Smooth muscle cell (in vitro differentiated cells): ENCODE data around the gene SIRT7. TPM values are rescaled to one million over a fixed set of nuclear protein-coding genes. Genes with fewer than 3 reads are reported as not detected.

ENCODE experiments used
- DNase-seq: peaks from one replicate; lab custom pipeline; 2025; ENCODE audit not compliant: unreplicated experiment; lab: John Stamatoyannopoulos, UW
- H2AFZ ChIP-seq: fragments of 200-600 bp; sonication (generic); 2 replicates; pipeline ENCODE4 v1.6.0; 2016; ENCODE audit warnings: antibody characterized with exemption, low read depth, mild to moderate bottlenecking
- H3F3A ChIP-seq: fragments of 200-600 bp; sonication (generic); 2 replicates; pipeline ENCODE4 v1.6.0; 2017; ENCODE audit warnings: antibody characterized with exemption, low read depth
- H3K27ac ChIP-seq: fragments of 200-600 bp; sonication (generic); 2 replicates; pipeline ENCODE4 v1.5.1; 2016; ENCODE audit warnings: low read depth, mild to moderate bottlenecking
- H3K27me3 ChIP-seq: fragments of 200-600 bp; sonication (generic); 2 replicates; pipeline ENCODE4 v1.6.1; 2016; ENCODE audit warnings: low read depth, mild to moderate bottlenecking
- H3K36me3 ChIP-seq: fragments of 200-600 bp; sonication (generic); 2 replicates; pipeline ENCODE4 v1.5.1; 2016; ENCODE audit warnings: low read depth
- H3K4me1 ChIP-seq: fragments of 200-600 bp; sonication (generic); 2 replicates; pipeline ENCODE4 v1.5.1; 2016; ENCODE audit warnings: low read depth
- H3K4me2 ChIP-seq: fragments of 200-600 bp; sonication (generic); 2 replicates; pipeline ENCODE4 v1.6.0; 2016; ENCODE audit warnings: mild to moderate bottlenecking
- H3K4me3 ChIP-seq: fragments of 200-600 bp; sonication (generic); 2 replicates; pipeline ENCODE4 v1.5.1; 2016; ENCODE audit warnings: mild to moderate bottlenecking
- H3K79me2 ChIP-seq: fragments of 200-600 bp; sonication (generic); 2 replicates; pipeline ENCODE4 v1.6.0; 2016; ENCODE audit warnings: low read depth, mild to moderate bottlenecking
- H3K9ac ChIP-seq: fragments of 200-600 bp; sonication (generic); 2 replicates; pipeline ENCODE4 v1.6.0; 2016; ENCODE audit warnings: low read depth
- H3K9me3 ChIP-seq: fragments of 200-600 bp; sonication (generic); replicated peaks from 2 replicates; pipeline ENCODE4 v1.5.1; 2016; ENCODE audit warnings: low read depth
- H4K20me1 ChIP-seq: fragments of 200-600 bp; sonication (generic); 2 replicates; pipeline ENCODE4 v1.6.0; 2016; ENCODE audit warnings: low read depth
- whole genome bisulfite sequencing: methylation state at CpG from one replicate; pipeline ENCODE4 v1.1.7; 2016; ENCODE audit warnings: low lambda C conversion rate; 5-methylcytosine and 5-hydroxymethylcytosine counted together
- polyA plus RNA-seq: library from polyadenylated mRNA; unstranded; fragments of >200 nt; fragmentation: Nextera tagmentation; extraction: Ambion mirVana; gene quantifications from 2 replicates; pipeline ENCODE4 v1.2.1, GENCODE V29; 2016
- total RNA-seq: library from RNA; depleted of rRNA; stranded (reverse); fragments of >200 nt; gene quantifications from 2 replicates; pipeline ENCODE4 v1.2.3, GENCODE V29; 2014
- TF ChIP-seq, protein P1 (sequence below): fragments of 200-600 bp; sonication (generic); IDR thresholded peaks from 2 replicates; pipeline ENCODE4 v1.5.1; 2017; ENCODE audit warnings: borderline replicate concordance, mild to moderate bottlenecking, antibody characterized with exemption; ENCODE audit not compliant: insufficient read depth, poor library complexity, severe bottlenecking

SIRT7 gene
- total and polyA plus RNA-seq, 2 experiments from 2014 or later, result 10.1 to 19.9 TPM

DNA sequence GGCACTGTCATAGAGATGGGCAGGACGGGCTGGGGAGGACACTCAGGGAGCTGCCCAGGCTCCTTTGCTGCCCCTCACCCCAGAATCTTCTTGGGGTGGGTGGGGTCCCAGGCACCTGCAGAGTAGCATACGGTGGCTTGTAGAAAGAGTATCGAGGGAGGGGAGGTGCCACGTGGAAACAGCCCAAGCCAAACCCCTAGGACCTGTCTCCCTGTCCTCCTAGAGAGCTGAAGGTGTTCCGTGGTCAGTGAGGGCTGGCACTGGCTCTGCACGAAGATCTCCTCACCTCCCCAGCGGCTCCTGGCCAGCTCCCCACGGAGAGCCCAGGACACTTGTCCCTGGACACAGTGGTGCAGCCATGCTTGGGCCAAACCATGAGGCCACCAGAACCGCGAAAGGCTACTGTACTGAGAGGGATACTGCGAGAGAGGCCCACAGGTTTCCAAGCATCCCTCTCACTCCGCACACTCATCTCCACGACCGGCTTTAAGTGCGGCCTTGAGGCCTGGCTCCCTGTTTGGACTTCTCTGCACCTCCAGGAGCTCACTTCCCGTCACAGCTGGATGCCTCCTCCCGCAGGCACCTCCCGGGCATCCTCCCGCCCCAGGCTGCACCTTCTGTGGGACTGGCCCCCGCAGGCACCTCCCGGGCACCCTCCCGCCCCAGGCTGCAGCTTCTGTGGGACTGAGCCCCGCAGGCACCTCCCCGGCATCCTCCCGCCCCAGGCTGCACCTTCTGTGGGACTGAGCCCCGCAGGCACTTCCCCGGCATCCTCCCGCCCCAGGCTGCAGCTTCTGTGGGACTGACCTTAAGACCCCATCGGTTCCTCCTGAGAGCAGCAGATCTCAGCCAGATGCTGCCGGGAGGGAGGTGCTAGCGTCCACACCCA is 11.5 kb upstream of the SIRT7 start:
- H3K9ac ChIP-seq, result no peak overlapping the region
- no peaks in the 10 kb centered on the region for H3K9me3 ChIP-seq
- peaks cover 26% of the 10 kb centered on the region for H3K79me2 ChIP-seq
- H2AFZ ChIP-seq, result no peak overlapping the region
- no peak for DNase-seq
- no peaks in the 10 kb centered on the region for H3K27me3 ChIP-seq
- H3F3A ChIP-seq, result peaks cover 18% of the 10 kb centered on the region
- 92% methylated on average over 23 of the region's 31 CpGs for WGBS
- TF ChIP-seq, protein P1, sequence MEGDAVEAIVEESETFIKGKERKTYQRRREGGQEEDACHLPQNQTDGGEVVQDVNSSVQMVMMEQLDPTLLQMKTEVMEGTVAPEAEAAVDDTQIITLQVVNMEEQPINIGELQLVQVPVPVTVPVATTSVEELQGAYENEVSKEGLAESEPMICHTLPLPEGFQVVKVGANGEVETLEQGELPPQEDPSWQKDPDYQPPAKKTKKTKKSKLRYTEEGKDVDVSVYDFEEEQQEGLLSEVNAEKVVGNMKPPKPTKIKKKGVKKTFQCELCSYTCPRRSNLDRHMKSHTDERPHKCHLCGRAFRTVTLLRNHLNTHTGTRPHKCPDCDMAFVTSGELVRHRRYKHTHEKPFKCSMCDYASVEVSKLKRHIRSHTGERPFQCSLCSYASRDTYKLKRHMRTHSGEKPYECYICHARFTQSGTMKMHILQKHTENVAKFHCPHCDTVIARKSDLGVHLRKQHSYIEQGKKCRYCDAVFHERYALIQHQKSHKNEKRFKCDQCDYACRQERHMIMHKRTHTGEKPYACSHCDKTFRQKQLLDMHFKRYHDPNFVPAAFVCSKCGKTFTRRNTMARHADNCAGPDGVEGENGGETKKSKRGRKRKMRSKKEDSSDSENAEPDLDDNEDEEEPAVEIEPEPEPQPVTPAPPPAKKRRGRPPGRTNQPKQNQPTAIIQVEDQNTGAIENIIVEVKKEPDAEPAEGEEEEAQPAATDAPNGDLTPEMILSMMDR, result no peak
- H3K4me2 ChIP-seq, result peak overlapping the region; percentile 96
- H3K4me3 ChIP-seq, result peak overlapping the region; percentile 63
- no peak overlapping the region for H3K27ac ChIP-seq
- H4K20me1 ChIP-seq, result peaks cover 45% of the 10 kb centered on the region
- peaks cover 13% of the 10 kb centered on the region for H3K4me1 ChIP-seq
- H3K36me3 ChIP-seq, result no peaks in the 10 kb centered on the region

DNA sequence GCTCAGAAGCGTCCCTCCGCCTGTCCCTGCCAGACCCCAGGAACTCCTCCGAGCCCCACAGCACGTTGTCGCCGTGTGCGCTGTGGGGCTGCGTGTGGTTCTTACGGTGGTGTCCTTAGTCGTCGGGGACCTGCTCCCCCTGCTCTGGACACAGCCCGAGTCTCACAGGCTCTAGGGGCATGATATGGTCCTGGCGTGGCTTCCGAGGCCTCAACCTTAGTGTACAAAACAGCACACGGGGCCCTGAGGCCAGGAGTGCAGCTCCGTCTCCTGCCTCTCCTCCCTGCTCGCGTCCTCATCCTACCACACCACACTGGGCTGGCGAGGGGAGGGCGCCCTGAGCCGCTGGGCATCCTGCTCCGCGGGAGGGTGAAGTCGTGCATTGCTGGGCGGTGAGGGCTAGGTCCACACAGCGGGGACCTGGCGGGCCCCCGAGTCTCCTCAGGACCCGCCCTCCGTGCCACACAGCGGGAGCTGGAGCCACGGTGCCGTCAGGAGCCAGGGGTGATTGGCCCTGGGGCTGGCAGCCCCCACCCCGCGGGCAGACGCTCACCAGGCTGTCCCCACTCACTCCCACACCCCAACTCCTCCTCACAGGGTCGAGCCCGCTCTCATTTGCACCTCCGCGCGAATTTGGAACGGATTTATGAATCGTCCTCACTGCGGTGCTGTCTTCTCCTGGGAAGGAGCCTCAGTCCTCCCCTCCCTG is 10.7 kb upstream of the SIRT7 start:
- H3F3A ChIP-seq, result peaks cover 14% of the 10 kb centered on the region
- peaks cover 34% of the 10 kb centered on the region for H3K79me2 ChIP-seq
- H4K20me1 ChIP-seq, result peaks cover 45% of the 10 kb centered on the region
- H3K4me1 ChIP-seq, result peaks cover 21% of the 10 kb centered on the region
- no peaks in the 10 kb centered on the region for H3K27me3 ChIP-seq
- no peak for DNase-seq
- TF ChIP-seq, protein P1, result no peak
- no peaks in the 10 kb centered on the region for H3K36me3 ChIP-seq
- peak overlapping the region; percentile 89 for H3K9ac ChIP-seq
- WGBS, result 25% methylated on average over 40 of the region's 44 CpGs
- H3K4me2 ChIP-seq, result peak overlapping the region; percentile 96
- H2AFZ ChIP-seq, result peak overlapping the region; percentile 66
- no peaks in the 10 kb centered on the region for H3K9me3 ChIP-seq
- peak overlapping the region; percentile 63 for H3K4me3 ChIP-seq
- H3K27ac ChIP-seq, result peak overlapping the region; percentile 56

DNA sequence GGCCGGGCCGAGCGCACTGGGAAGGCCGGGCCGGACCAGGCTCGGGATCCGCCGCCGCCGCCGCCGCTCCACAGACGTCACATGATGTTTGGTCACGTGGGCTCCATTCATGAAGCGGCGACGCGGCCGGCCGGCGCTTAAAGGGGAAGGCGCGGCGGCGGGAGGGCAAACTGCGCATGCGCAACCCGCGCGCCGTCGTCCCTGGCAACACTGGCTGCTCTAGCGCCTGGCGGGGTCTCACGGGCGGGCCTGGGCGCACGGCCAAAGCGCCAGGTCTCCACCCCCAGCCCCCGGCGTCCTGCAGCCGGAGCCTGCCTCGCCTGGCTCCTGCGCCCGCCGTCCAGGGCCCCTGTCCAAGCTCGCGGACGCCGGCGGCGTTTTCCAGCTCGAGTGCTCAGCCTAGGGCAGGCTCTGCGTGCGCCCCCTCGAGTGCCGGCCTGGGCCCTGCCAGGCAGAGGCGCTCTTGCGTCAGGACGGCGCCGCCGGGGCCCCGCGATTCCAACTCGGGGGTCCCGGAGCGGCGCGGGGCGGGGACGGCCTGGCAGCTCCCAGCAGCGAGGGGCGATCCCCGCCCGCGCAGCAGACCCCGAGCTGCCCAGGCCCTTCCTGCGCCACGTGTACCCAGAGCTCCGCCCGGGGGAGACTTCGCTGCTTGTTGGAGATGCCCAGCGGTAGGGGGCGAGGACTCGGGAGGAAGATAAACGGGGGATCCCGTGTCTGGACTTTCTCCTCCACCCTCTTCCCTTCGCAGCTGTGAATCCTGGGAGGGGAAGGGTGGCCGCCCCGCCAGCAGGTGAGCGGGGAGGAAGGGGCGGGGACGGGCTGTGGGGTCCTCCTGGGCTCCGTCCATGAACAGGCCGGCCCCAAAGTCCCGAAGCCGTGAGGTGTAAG is 9.9 kb upstream of the SIRT7 start, which contains the start of gene MAFG:
TSS of gene MAFG (minus strand) at position 83 of the 891 bp plus-strand sequence. CDS start 4,550 bp downstream, outside the sequence.
- WGBS, result under 1% methylated on average over 43 of the region's 98 CpGs
- H3K9ac ChIP-seq, result peak within 1 kb of the TSS; percentile 100
- H3K4me2 ChIP-seq, result peak within 1 kb of the TSS; percentile 98
- no peaks in the 10 kb centered on the region for H3K9me3 ChIP-seq
- peaks cover 10% of the 10 kb centered on the region for H3F3A ChIP-seq
- peak within 1 kb of the TSS; percentile 66 for H2AFZ ChIP-seq
- H3K27ac ChIP-seq, result peak within 1 kb of the TSS; percentile 100
- H3K27me3 ChIP-seq, result no peaks in the 10 kb centered on the region
- H3K4me3 ChIP-seq, result peak within 1 kb of the TSS; percentile 92
- TF ChIP-seq, protein P1, result peak; percentile 30
- H4K20me1 ChIP-seq, result peaks cover 45% of the 10 kb centered on the region
- peaks cover 29% of the 10 kb centered on the region for H3K4me1 ChIP-seq
- DNase-seq, result peak; percentile 83
- H3K79me2 ChIP-seq, result peaks cover 42% of the 10 kb centered on the region
- no peaks in the 10 kb centered on the region for H3K36me3 ChIP-seq
